Stimulated activated CD4-positive, alpha-beta T cell treated with anti-CD3 and anti-CD28 coated beads, TNF-alpha, amount 100 ng/mL, for 1 hour (primary cell): ENCODE data around the gene SLC30A1.

ENCODE experiments used
- DNase-seq, 3 donors: peaks; one replicate each; pipeline ENCODE4 v3.0.0-alpha.2; 2020; ENCODE audit warnings: low read depth in 3 of 3, low spot score in 1 of 3

Gene SLC30A1

DNA sequence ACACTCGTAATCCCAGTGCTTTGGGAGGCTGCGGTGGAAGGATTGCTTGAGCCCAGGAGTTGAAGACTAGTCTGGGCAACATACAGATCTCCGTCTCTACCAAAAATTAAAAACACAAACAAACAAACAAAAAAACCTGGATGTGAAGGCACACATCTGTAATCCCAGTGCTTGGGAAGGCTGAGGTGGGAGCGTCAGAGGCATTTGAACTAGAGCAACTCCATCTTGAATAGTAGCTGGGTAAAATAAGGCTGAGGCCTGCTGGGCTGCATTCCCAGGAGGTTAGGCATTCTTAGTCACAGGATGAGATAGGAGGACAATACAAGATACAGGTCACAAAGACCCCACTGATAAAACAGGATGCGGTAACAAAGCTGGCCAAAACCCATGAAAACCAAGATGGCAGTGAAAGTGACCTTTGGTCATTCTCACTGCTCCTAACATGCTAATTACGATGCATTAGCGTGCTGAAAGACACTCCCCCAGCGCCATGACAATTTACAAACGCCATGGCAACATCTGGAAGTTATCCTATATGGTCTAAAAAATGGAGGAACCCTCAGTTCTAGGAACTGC, 53.8 kb downstream of the SLC30A1 start:
- no peak for DNase-seq

- DNase-seq = no peak
These were observed 54.4 kb downstream of the SLC30A1 start for GRCh38 chr1:211524521-211524920.

DNA sequence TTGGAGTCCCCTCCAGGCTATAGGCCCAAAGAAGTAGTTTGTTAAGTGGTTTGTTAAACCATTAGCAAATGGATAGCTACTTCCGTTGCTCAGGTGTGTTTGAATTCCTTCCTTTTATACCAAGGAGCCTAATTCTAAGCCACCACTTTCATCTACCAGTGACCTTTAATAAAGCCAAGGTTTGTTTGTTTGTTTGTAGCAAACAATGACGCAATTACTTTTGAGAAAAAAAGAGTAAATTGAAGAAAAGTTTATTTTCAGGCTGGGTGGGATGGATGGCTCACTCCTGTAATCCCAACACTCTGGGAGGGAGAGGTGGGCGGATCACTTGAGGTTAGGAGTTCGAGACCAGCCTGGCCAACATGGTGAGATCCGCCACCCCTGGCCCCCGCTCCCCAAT, 56.2 kb downstream of the SLC30A1 start:
- DNase-seq = no peak
